SK-N-MC (cell line): ENCODE data around the gene NIM1K.
"Not testable (repeated sequence)": the region's sequence is repeated elsewhere in the genome, so short reads cannot be mapped to it uniquely, and the experiment has no call there.

Source experiments
- EZH2 ChIP-seq: fragments of 200-600 bp; sonication (generic); IDR thresholded peaks from one replicate; pipeline ENCODE4 v1.6.1; 2017; ENCODE audit warnings: antibody characterized with exemption
- POLR2AphosphoS5 ChIP-seq: IDR thresholded peaks from 2 replicates; pipeline ENCODE4 v1.6.1; 2012; ENCODE audit warnings: mild to moderate bottlenecking, low read depth, low read length, borderline replicate concordance

DNA sequence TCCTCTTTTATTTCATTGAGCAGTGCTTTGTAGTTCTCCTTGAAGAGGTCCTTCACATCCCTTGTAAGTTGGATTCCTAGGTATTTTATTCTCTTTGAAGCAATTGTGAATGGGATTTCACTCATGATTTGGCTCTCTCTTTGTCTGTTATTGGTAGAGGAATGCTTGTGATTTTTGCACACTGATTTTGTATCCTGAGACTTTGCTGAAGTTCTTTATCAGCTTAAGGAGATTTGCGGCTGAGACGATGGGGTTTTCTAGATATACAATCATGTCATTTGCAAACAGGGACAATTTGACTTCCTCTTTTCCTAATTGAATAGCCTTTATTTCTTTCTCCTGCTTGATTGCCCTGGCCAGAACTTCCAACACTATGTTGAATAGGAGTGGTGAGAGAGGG, 70.2 kb downstream of the NIM1K start:
- TF ChIP-seq EZH2, POLR2AphosphoS5: not testable (repeated sequence)
